WTC11 (cell line): Measurements from ENCODE around the gene CUEDC1. TPM values are rescaled to one million over a fixed set of nuclear protein-coding genes. Genes with fewer than 3 reads are reported as not detected.

Source experiments
- ATAC-seq: fragments of 200-7000 bp; cut with Tn5 transposase; 2 replicates; pipeline ENCODE4 v1.10.0; 2021; ENCODE audit warnings: mild to moderate bottlenecking, moderate library complexity
- CTCF ChIA-PET: fragments of 300-600 bp; sonication (Branson Sonifier 250); formaldehyde crosslinking; loops from one replicate; lab custom pipeline; 2021; ENCODE audit warnings: antibody characterized with exemption; lab: Charles Lee
- POLR2A ChIA-PET: fragments of 350-600 bp; sonication (Branson Sonifier 250); formaldehyde crosslinking; loops from one replicate; lab custom pipeline; 2021; ENCODE audit warnings: antibody characterized with exemption; lab: Charles Lee
- DNase-seq: peaks from one replicate; pipeline ENCODE4 v3.0.0; 2021; ENCODE audit warnings: low spot score
- H3K27ac Mint-ChIP-seq: 2 replicates; pipeline ENCODE4 v1.8.0; 2021; ENCODE audit warnings: mixed read lengths
- H3K27me3 Mint-ChIP-seq: 2 replicates; pipeline ENCODE4 v1.8.0; 2021; ENCODE audit warnings: low read depth, mild to moderate bottlenecking, moderate library complexity, mixed read lengths
- H3K36me3 Mint-ChIP-seq: 2 replicates; pipeline ENCODE4 v1.8.0; 2021; ENCODE audit warnings: mixed read lengths
- H3K4me1 Mint-ChIP-seq: 2 replicates; pipeline ENCODE4 v1.8.0; 2022; ENCODE audit warnings: mixed read lengths
- H3K4me3 Mint-ChIP-seq: 2 replicates; pipeline ENCODE4 v1.8.0; 2021; ENCODE audit warnings: mild to moderate bottlenecking, moderate library complexity, mixed read lengths
- H3K9me3 Mint-ChIP-seq: 2 replicates; pipeline ENCODE4 v1.8.0; 2021; ENCODE audit warnings: mixed read lengths
- CBFB ChIP-seq: sonication (generic); formaldehyde crosslinking; IDR thresholded peaks from 2 replicates; pipeline ENCODE4 v1.8.1; 2022; ENCODE audit warnings: mild to moderate bottlenecking, low read depth, missing genetic modification reagents
- FOXJ3 ChIP-seq: sonication (generic); formaldehyde crosslinking; IDR thresholded peaks from 2 replicates; pipeline ENCODE4 v1.9.0; 2021; ENCODE audit warnings: missing genetic modification reagents, mild to moderate bottlenecking, borderline replicate concordance
- FOXK1 ChIP-seq: sonication (generic); formaldehyde crosslinking; IDR thresholded peaks from 2 replicates; pipeline ENCODE4 v1.8.0; 2022; ENCODE audit warnings: mild to moderate bottlenecking, moderate library complexity, missing genetic modification reagents
- GABPB1 ChIP-seq: sonication (generic); formaldehyde crosslinking; IDR thresholded peaks from 2 replicates; pipeline ENCODE4 v1.8.1; 2023; ENCODE audit warnings: mild to moderate bottlenecking, missing genetic modification reagents
- JAZF1 ChIP-seq: fragments of 250-450 bp; sonication (Bioruptor Pico); IDR thresholded peaks from 2 replicates; pipeline ENCODE4 v1.9.0; 2021; ENCODE audit warnings: moderate library complexity, mild to moderate bottlenecking, inconsistent platforms
- JUN ChIP-seq: sonication (generic); formaldehyde crosslinking; IDR thresholded peaks from 2 replicates; pipeline ENCODE4 v1.8.0; 2023; ENCODE audit warnings: mild to moderate bottlenecking, missing genetic modification reagents
- KAT7 ChIP-seq: sonication (generic); formaldehyde crosslinking; IDR thresholded peaks from 2 replicates; pipeline ENCODE4 v1.8.1; 2023; ENCODE audit warnings: missing genetic modification reagents, mild to moderate bottlenecking, borderline replicate concordance
- NFE2L1 ChIP-seq: sonication (generic); formaldehyde crosslinking; IDR thresholded peaks from 2 replicates; pipeline ENCODE4 v1.8.1; 2023; ENCODE audit warnings: missing genetic modification reagents
- OVOL2 ChIP-seq: fragments of 250-450 bp; sonication (Bioruptor Pico); IDR thresholded peaks from 2 replicates; pipeline ENCODE4 v1.9.0; 2021; ENCODE audit warnings: mild to moderate bottlenecking, borderline replicate concordance
- RELA ChIP-seq: sonication (generic); formaldehyde crosslinking; IDR thresholded peaks from 2 replicates; pipeline ENCODE4 v1.8.1; 2022; ENCODE audit warnings: missing genetic modification reagents, mild to moderate bottlenecking, borderline replicate concordance
- TEAD4 ChIP-seq: sonication (generic); formaldehyde crosslinking; IDR thresholded peaks from 2 replicates; pipeline ENCODE4 v1.8.0; 2022; ENCODE audit warnings: mild to moderate bottlenecking, missing genetic modification reagents
- ZNF423 ChIP-seq: fragments of 250-450 bp; sonication (Bioruptor Pico); IDR thresholded peaks from 2 replicates; pipeline ENCODE4 v2.1.2; 2022; ENCODE audit warnings: mild to moderate bottlenecking, moderate library complexity
- total RNA-seq: library from RNA; stranded (reverse); gene quantifications from 3 replicates; pipeline ENCODE4 v1.2.3, GENCODE V29; 2021
- TF ChIP-seq, protein P1 (sequence below): sonication (generic); formaldehyde crosslinking; IDR thresholded peaks from 2 replicates; pipeline ENCODE4 v1.8.0; 2022; ENCODE audit warnings: mild to moderate bottlenecking, missing genetic modification reagents
- TF ChIP-seq, protein P2 (sequence below): sonication (generic); formaldehyde crosslinking; IDR thresholded peaks from 2 replicates; pipeline ENCODE4 v1.8.1; 2023; ENCODE audit warnings: mild to moderate bottlenecking, missing genetic modification reagents, borderline replicate concordance
- TF ChIP-seq, protein P3 (sequence below): fragments of 250-450 bp; sonication (Bioruptor Pico); IDR thresholded peaks from 2 replicates; pipeline ENCODE4 v1.9.0; 2021; ENCODE audit warnings: mild to moderate bottlenecking
- TF ChIP-seq, protein P4 (sequence below): fragments of 250-450 bp; sonication (Bioruptor Pico); IDR thresholded peaks from 2 replicates; pipeline ENCODE4 v1.9.0; 2021; ENCODE audit warnings: moderate library complexity, mild to moderate bottlenecking, inconsistent platforms, borderline replicate concordance
- TF ChIP-seq, protein P5 (sequence below): sonication (generic); formaldehyde crosslinking; IDR thresholded peaks from 2 replicates; pipeline ENCODE4 v1.8.1; 2023; ENCODE audit warnings: mild to moderate bottlenecking, missing genetic modification reagents, moderate library complexity
- TF ChIP-seq, protein P6 (sequence below): sonication (generic); formaldehyde crosslinking; IDR thresholded peaks from 2 replicates; pipeline ENCODE4 v1.8.0; 2023; ENCODE audit warnings: mild to moderate bottlenecking, missing genetic modification reagents
- TF ChIP-seq, protein P7 (sequence below): sonication (generic); formaldehyde crosslinking; IDR thresholded peaks from 2 replicates; pipeline ENCODE4 v1.8.1; 2023; ENCODE audit warnings: mild to moderate bottlenecking, moderate library complexity, missing genetic modification reagents
- TF ChIP-seq, protein P8 (sequence below): sonication (generic); formaldehyde crosslinking; conservative IDR thresholded peaks from 2 replicates; pipeline ENCODE4 v1.8.1; 2023; ENCODE audit warnings: mild to moderate bottlenecking, low read depth, missing genetic modification reagents, moderate library complexity

The CUEDC1 gene
- total RNA-seq, 1 experiment from 2014 or later = 12.2 TPM

DNA sequence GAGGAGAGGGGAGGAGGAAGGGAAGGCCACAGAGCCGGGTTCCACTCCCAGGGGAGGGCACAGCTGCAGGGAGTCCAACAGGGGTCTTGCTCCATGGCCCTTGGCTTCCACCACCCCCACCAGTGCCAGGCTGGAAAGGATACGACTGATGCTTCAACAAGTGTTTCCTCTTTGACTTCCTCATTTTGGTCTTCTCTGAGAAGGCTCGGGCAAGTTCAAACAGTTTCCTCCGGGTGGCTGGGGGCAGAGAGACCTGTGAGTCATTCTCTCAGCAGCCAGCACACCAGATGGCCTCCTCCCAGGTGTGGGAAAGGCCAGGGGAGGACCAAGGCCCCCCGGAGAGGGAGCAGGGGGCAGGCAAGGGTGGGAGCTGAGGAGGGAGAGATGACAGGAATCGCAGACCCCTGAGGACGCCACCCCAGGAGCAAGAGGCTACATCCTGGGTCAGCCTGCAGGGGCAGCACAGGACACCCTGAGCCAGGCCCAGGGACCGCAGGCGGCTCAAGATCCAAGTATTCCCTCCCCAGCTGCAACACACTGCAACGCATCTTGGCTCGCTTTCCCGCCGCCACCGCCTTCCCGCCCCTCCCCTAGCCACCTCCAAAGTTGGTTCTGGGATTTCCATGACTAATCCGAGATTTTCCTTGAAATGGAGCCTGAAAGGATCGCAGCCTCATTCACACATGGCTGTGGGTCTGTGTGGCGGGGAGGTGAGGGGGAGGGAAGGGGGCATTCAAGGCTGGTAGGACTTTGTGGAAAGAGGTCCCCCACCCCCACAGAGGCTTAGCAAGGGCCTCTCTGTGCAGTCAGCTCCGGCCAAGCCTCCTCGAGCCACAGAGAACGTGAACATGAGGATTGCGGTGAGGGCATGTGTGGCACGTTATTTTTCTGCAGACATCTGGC, 87.0 kb downstream of the CUEDC1 start:
- ChIA-PET POLR2A (interaction anchor here (1.0 kb wide), 1 partner anchor 24 kb away, joined by 3 read pairs; no protein-coding TSS in a partner anchor), CTCF (interaction anchor here (0.7 to 4.4 kb wide), 18 partner anchors 9 to 227 kb away, joined by 3 to 18 read pairs (median 7); partner anchors contain the start of genes CUEDC1, MRPS23 and SRSF1)
- no peaks in the 10 kb centered on the region for H3K9me3 Mint-ChIP-seq
- peak; percentile 89 for ATAC-seq
- H3K4me3 Mint-ChIP-seq = no peak overlapping the region
- 0 out of 2 replicates have a peak overlapping the region, but pooled peaks have one; percentile 53 for H3K27ac Mint-ChIP-seq
- no peaks in the 10 kb centered on the region; the same call in 1 of the 2 replicates for H3K36me3 Mint-ChIP-seq
- DNase-seq = peak; percentile 76
- peaks cover 47% of the 10 kb centered on the region for H3K4me1 Mint-ChIP-seq
- peaks cover 5% of the 10 kb centered on the region for H3K27me3 Mint-ChIP-seq
- TF ChIP-seq RELA (CRISPR knock-in tag) (no peak), JUN (CRISPR knock-in tag) (no peak), ZNF423 (CRISPR knock-in tag) (peak; percentile 80; the same call in 1 of the 2 replicates), CBFB (CRISPR knock-in tag) (no peak), OVOL2 (CRISPR knock-in tag) (no peak), FOXJ3 (no peak), FOXK1 (CRISPR knock-in tag) (no peak), NFE2L1 (no peak), TEAD4 (CRISPR knock-in tag) (no peak), JAZF1 (CRISPR knock-in tag) (no peak), GABPB1 (CRISPR knock-in tag) (no peak), KAT7 (CRISPR knock-in tag) (no peak)
- TF ChIP-seq, protein P1, sequence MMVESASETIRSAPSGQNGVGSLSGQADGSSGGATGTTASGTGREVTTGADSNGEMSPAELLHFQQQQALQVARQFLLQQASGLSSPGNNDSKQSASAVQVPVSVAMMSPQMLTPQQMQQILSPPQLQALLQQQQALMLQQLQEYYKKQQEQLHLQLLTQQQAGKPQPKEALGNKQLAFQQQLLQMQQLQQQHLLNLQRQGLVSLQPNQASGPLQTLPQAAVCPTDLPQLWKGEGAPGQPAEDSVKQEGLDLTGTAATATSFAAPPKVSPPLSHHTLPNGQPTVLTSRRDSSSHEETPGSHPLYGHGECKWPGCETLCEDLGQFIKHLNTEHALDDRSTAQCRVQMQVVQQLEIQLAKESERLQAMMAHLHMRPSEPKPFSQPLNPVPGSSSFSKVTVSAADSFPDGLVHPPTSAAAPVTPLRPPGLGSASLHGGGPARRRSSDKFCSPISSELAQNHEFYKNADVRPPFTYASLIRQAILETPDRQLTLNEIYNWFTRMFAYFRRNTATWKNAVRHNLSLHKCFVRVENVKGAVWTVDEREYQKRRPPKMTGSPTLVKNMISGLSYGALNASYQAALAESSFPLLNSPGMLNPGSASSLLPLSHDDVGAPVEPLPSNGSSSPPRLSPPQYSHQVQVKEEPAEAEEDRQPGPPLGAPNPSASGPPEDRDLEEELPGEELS = no peak
- TF ChIP-seq, protein P2, sequence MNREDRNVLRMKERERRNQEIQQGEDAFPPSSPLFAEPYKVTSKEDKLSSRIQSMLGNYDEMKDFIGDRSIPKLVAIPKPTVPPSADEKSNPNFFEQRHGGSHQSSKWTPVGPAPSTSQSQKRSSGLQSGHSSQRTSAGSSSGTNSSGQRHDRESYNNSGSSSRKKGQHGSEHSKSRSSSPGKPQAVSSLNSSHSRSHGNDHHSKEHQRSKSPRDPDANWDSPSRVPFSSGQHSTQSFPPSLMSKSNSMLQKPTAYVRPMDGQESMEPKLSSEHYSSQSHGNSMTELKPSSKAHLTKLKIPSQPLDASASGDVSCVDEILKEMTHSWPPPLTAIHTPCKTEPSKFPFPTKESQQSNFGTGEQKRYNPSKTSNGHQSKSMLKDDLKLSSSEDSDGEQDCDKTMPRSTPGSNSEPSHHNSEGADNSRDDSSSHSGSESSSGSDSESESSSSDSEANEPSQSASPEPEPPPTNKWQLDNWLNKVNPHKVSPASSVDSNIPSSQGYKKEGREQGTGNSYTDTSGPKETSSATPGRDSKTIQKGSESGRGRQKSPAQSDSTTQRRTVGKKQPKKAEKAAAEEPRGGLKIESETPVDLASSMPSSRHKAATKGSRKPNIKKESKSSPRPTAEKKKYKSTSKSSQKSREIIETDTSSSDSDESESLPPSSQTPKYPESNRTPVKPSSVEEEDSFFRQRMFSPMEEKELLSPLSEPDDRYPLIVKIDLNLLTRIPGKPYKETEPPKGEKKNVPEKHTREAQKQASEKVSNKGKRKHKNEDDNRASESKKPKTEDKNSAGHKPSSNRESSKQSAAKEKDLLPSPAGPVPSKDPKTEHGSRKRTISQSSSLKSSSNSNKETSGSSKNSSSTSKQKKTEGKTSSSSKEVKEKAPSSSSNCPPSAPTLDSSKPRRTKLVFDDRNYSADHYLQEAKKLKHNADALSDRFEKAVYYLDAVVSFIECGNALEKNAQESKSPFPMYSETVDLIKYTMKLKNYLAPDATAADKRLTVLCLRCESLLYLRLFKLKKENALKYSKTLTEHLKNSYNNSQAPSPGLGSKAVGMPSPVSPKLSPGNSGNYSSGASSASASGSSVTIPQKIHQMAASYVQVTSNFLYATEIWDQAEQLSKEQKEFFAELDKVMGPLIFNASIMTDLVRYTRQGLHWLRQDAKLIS (CRISPR knock-in tag) = no peak
- TF ChIP-seq, protein P3, sequence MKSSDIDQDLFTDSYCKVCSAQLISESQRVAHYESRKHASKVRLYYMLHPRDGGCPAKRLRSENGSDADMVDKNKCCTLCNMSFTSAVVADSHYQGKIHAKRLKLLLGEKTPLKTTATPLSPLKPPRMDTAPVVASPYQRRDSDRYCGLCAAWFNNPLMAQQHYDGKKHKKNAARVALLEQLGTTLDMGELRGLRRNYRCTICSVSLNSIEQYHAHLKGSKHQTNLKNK (CRISPR knock-in tag) = no peak
- TF ChIP-seq, protein P4, sequence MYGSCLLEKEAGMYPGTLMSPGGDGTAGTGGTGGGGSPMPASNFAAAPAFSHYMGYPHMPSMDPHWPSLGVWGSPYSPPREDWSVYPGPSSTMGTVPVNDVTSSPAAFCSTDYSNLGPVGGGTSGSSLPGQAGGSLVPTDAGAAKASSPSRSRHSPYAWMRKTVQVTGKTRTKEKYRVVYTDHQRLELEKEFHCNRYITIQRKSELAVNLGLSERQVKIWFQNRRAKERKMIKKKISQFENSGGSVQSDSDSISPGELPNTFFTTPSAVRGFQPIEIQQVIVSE (CRISPR knock-in tag) = no peak
- TF ChIP-seq, protein P5, sequence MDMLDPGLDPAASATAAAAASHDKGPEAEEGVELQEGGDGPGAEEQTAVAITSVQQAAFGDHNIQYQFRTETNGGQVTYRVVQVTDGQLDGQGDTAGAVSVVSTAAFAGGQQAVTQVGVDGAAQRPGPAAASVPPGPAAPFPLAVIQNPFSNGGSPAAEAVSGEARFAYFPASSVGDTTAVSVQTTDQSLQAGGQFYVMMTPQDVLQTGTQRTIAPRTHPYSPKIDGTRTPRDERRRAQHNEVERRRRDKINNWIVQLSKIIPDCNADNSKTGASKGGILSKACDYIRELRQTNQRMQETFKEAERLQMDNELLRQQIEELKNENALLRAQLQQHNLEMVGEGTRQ (CRISPR knock-in tag) = no peak
- TF ChIP-seq, protein P6, sequence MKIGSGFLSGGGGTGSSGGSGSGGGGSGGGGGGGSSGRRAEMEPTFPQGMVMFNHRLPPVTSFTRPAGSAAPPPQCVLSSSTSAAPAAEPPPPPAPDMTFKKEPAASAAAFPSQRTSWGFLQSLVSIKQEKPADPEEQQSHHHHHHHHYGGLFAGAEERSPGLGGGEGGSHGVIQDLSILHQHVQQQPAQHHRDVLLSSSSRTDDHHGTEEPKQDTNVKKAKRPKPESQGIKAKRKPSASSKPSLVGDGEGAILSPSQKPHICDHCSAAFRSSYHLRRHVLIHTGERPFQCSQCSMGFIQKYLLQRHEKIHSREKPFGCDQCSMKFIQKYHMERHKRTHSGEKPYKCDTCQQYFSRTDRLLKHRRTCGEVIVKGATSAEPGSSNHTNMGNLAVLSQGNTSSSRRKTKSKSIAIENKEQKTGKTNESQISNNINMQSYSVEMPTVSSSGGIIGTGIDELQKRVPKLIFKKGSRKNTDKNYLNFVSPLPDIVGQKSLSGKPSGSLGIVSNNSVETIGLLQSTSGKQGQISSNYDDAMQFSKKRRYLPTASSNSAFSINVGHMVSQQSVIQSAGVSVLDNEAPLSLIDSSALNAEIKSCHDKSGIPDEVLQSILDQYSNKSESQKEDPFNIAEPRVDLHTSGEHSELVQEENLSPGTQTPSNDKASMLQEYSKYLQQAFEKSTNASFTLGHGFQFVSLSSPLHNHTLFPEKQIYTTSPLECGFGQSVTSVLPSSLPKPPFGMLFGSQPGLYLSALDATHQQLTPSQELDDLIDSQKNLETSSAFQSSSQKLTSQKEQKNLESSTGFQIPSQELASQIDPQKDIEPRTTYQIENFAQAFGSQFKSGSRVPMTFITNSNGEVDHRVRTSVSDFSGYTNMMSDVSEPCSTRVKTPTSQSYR (CRISPR knock-in tag) = no peak
- TF ChIP-seq, protein P7, sequence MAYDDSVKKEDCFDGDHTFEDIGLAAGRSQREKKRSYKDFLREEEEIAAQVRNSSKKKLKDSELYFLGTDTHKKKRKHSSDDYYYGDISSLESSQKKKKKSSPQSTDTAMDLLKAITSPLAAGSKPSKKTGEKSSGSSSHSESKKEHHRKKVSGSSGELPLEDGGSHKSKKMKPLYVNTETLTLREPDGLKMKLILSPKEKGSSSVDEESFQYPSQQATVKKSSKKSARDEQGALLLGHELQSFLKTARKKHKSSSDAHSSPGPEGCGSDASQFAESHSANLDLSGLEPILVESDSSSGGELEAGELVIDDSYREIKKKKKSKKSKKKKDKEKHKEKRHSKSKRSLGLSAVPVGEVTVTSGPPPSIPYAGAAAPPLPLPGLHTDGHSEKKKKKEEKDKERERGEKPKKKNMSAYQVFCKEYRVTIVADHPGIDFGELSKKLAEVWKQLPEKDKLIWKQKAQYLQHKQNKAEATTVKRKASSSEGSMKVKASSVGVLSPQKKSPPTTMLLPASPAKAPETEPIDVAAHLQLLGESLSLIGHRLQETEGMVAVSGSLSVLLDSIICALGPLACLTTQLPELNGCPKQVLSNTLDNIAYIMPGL (CRISPR knock-in tag) = peak; percentile 13; the same call in 1 of the 2 replicates
- TF ChIP-seq, protein P8, sequence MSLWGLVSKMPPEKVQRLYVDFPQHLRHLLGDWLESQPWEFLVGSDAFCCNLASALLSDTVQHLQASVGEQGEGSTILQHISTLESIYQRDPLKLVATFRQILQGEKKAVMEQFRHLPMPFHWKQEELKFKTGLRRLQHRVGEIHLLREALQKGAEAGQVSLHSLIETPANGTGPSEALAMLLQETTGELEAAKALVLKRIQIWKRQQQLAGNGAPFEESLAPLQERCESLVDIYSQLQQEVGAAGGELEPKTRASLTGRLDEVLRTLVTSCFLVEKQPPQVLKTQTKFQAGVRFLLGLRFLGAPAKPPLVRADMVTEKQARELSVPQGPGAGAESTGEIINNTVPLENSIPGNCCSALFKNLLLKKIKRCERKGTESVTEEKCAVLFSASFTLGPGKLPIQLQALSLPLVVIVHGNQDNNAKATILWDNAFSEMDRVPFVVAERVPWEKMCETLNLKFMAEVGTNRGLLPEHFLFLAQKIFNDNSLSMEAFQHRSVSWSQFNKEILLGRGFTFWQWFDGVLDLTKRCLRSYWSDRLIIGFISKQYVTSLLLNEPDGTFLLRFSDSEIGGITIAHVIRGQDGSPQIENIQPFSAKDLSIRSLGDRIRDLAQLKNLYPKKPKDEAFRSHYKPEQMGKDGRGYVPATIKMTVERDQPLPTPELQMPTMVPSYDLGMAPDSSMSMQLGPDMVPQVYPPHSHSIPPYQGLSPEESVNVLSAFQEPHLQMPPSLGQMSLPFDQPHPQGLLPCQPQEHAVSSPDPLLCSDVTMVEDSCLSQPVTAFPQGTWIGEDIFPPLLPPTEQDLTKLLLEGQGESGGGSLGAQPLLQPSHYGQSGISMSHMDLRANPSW (CRISPR knock-in tag) = no peak
